ENCODE measurements around the gene SGPP2.
"Not testable (repeated sequence)": the region's sequence is repeated elsewhere in the genome, so short reads cannot be mapped to it uniquely, and the experiment has no call there.

The SGPP2 gene

GRCh38 chr2:222424276-222424728 lies at the start of gene SGPP2:
Gene SGPP2 (plus strand): TSS chr2:222424543. CDS start chr2:222424603, 60 bp downstream.
- no peak for DNase-seq

GRCh38 chr2:222375798-222376197 lies 48.5 kb upstream of the SGPP2 start:
- no peak for DNase-seq

- DNase-seq, result no peak
Observed at GRCh38 chr2:222380456-222380855, 43.9 kb upstream of the SGPP2 start.

GRCh38 chr2:222381566-222381965 lies 42.8 kb upstream of the SGPP2 start:
- no peak for DNase-seq

GRCh38 chr2:222383255-222383654 lies 41.1 kb upstream of the SGPP2 start:
- no peak for DNase-seq

GRCh38 chr2:222391743-222392285 lies 32.5 kb upstream of the SGPP2 start:
- no peak for DNase-seq

GRCh38 chr2:222393733-222394267 lies 30.5 kb upstream of the SGPP2 start:
- no peak for DNase-seq

GRCh38 chr2:222398446-222398885 lies 25.9 kb upstream of the SGPP2 start:
- DNase-seq, result no peak

GRCh38 chr2:222399038-222399783 lies 25.1 kb upstream of the SGPP2 start:
- DNase-seq, result no peak

GRCh38 chr2:222404151-222404905 lies 20.0 kb upstream of the SGPP2 start:
- no peak for DNase-seq

GRCh38 chr2:222408684-222409083 lies 15.7 kb upstream of the SGPP2 start:
- DNase-seq, result no peak

GRCh38 chr2:222410534-222410933 lies 13.8 kb upstream of the SGPP2 start:
- DNase-seq, result no peak

GRCh38 chr2:222412334-222412733 lies 12.0 kb upstream of the SGPP2 start:
- DNase-seq, result not testable (repeated sequence)

- no peak for DNase-seq
Observed at GRCh38 chr2:222413295-222413911, 10.9 kb upstream of the SGPP2 start.

GRCh38 chr2:222418739-222419138 lies 5.6 kb upstream of the SGPP2 start:
- DNase-seq, result no peak

- DNase-seq, result no peak
Observed at GRCh38 chr2:222420508-222420907, 3.8 kb upstream of the SGPP2 start.

- no peak for DNase-seq
Observed at GRCh38 chr2:222421626-222422025, 2.7 kb upstream of the SGPP2 start.

GRCh38 chr2:222423186-222423585 lies 1.2 kb upstream of the SGPP2 start:
- DNase-seq, result no peak

- no peak for DNase-seq
Observed at GRCh38 chr2:222423632-222424275, 589 bp upstream of the SGPP2 start.

GRCh38 chr2:222424729-222425671 lies 657 bp downstream of the SGPP2 start:
- DNase-seq, result no peak

- DNase-seq, result no peak
Observed at GRCh38 chr2:222427646-222428301, 3.4 kb downstream of the SGPP2 start.
